ENCODE results near the gene PAX5.

Gene PAX5

GRCh38 chr9:36834736-36835135 is 199.3 kb downstream of the PAX5 start:
- DNase-seq (ENCODE audit: low spot score), result no peak

DNA sequence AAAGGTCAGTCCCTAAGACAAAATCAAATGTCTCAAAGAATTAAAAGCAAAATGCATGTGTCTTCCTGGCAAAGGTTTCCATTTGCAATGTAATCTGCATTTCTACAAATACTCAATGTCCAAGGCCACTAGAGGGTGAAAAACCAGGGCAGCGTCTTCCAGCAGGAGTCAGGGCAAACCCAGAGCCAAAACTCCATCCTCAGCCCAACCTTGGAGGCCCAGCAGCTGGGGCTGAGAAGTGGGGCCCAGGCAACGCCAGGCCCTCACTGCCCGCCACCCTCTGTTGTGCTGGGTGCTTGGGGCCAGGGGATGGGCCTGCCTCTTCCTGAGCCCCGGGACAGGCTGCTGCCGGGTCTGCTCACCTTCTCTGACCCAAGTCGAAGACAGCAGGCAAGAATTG is 200.1 kb downstream of the PAX5 start:
- DNase-seq (ENCODE audit: low spot score), result no peak

DNA sequence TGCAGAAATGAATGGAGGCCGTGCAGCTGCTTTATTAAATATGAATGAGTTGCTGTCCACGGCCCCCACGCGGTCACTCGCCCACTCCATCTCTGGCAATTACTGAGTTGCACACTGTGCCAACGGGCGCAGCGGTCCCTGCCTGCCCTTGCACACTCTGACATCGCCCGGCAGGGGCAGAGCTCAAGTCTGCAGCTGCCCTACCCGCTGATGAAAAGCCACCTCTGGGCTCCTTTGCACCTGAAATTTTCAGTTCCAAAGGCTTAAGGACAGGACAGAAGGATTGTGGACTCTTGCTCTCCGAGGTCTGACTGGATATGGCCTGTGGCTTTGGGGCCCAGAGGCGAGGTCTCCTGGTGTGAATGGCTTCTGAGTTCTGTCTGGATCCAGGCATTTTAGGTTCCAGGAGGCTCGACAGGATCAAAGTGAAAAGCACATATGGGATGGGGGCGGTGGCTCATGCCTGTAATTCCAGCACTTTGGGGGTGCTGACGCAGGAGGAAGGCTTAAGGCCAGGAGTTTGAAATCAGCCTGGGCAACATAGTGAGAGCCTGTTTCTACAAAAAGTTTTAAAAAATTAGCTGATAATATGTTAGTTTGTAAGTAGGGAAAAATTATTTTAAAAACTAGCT is 201.8 kb downstream of the PAX5 start:
- DNase-seq (ENCODE audit: low spot score), result no peak

GRCh38 chr9:36831381-36832161 is 202.5 kb downstream of the PAX5 start:
- no peak for DNase-seq (ENCODE audit: low spot score)

GRCh38 chr9:36828611-36829013 is 205.5 kb downstream of the PAX5 start:
- no peak for DNase-seq (ENCODE audit: low spot score)

- DNase-seq (ENCODE audit: low spot score), result no peak
Observed at GRCh38 chr9:36827593-36827992, 206.5 kb downstream of the PAX5 start.

GRCh38 chr9:36826581-36826980 is 207.5 kb downstream of the PAX5 start:
- no peak for DNase-seq (ENCODE audit: low spot score)

- DNase-seq (ENCODE audit: low spot score), result no peak
Observed at GRCh38 chr9:36825179-36825578, 208.9 kb downstream of the PAX5 start.

GRCh38 chr9:36823934-36824333 is 210.1 kb downstream of the PAX5 start:
- DNase-seq (ENCODE audit: low spot score), result no peak

DNA sequence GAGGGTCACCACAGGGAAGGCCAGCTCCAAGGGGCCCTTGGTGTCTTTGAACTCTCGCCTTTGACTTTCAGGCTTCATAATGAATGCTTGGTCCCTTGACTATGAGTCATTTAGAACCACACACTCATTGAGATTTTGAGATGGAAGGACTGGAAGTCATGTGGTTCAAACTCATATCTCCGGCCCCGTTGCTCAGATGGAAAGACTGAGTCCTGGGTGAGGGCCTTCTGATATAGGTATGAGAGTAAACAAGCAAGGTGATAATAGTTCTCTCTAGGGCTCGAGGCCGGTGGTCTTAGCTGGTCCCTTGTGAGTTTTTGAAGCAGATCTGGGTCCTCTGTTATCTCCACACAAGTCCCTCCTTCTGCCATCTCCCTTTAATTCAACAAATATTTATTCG is 210.6 kb downstream of the PAX5 start:
- no peak for DNase-seq (ENCODE audit: low spot score)

DNA sequence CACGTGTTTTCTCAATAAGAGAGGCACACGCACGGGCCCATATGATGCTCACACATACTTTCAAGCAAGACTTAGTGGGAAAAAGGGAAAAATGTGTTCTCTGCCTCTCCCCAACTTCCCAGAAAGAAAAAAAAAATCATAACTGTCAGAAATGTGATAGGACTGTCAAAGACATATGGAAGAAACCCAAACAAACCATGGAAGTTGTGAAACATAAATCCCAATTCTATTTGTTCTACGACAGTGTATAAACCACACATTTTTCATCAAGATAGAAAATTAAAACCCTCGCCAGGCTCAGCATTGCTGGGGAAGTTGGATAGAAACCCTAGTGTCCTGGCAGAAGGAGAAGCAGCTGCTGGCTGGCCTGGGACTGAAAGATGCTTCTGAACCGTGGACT is 211.9 kb downstream of the PAX5 start:
- DNase-seq (ENCODE audit: low spot score), result no peak

DNA sequence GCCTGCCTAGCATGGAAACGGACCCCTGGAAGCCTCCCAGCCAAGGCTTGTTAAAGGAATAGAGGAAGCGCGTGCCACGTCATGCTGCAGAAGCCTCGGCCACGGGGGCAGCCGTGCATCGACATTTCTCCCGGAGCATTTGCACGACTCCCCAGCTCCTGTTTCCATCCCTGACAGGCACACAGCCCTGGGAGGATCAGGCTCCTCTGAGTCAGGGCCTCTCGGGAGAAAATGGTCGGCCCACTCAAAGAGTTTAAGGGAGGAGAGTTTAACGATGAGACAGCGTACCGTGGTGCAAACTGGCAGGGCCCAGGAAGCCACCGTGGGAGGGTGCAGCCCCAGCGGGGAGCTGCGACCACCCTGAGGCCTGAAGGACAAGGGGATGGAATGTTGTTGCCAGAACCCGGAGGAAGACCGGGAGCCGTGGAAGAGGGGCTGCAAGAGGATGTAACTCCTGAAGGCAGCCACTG is 213.6 kb downstream of the PAX5 start:
- DNase-seq (ENCODE audit: low spot score), result no peak

GRCh38 chr9:36818965-36819870 is 214.8 kb downstream of the PAX5 start:
- DNase-seq (ENCODE audit: low spot score), result no peak

DNA sequence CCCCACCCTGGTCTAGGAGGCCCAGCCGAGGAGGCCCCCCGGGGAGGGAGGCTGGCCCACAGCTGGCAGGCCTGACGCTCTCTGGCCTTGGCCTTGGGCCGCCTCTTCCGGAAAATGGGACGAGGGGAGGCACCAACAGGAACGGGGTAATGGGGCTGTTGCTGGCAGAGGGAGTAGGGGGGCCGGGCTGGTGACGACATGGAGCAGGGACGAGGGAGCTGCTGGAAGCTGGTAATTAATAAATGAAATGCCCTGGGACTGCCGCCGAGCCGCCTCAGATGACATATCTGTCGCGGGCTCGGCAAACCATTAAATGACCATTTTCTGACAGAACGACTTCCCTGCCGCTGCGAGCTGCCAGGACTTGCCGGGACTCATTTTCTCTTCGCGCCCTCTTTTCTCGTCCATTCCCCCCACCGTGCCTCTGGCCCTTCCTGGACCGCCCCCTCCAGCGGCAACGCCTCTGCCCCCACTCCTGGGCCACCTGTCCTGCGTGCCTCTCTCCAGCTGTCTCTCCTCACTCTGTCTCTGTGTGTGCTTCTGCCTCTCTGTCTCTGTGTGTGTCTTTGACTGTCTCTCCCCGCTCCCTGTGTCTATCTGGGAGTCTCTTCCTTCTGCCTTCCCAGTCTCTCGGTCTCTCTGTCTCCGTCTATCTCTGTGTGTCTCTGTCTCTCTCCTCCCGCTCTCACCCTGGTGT is 215.7 kb downstream of the PAX5 start:
- no peak for DNase-seq (ENCODE audit: low spot score)

- no peak for DNase-seq (ENCODE audit: low spot score)
Observed at GRCh38 chr9:36817160-36817834, 216.8 kb downstream of the PAX5 start.

DNA sequence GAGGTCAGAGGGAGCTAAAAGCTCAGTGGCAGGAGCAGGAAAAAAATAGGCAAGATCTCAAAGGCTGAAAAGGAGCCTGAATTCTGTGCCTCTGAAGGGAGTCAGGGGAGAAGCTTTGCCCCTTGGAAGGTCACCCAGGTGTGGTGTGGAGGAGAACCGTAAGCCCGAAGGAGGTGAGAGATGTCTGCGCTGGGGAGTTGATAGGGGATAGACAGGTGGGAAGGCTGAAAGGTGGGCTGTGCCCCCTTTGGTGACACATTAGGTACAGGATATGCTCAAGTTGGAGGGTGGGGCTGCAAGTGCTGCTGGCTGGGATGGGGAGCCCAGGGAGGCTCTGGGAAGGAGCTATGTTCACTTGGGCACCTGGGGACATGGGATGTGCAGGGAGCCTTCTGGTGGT is 217.7 kb downstream of the PAX5 start:
- no peak for DNase-seq (ENCODE audit: low spot score)

GRCh38 chr9:36815566-36816348 is 218.3 kb downstream of the PAX5 start:
- DNase-seq (ENCODE audit: low spot score), result no peak

DNA sequence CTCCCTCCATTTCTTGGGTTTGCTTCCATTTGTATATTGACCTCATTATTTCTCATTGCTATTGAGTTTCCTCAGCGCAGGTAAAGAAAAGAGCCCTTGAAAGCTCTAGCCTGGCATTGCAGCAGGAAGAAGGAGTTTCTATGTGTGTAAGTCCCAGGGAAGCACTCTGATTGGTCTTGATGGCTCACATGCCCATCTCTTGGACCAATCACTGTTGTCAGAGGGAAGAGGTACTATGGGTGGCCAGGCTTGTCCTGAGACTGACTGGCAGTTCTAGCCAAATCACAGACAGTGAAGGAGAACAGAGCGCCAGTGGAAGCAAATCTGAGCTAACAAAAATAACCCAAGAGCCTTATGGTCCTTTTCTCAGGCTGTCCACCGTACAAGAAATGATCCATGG is 219.0 kb downstream of the PAX5 start:
- no peak for DNase-seq (ENCODE audit: low spot score)

DNA sequence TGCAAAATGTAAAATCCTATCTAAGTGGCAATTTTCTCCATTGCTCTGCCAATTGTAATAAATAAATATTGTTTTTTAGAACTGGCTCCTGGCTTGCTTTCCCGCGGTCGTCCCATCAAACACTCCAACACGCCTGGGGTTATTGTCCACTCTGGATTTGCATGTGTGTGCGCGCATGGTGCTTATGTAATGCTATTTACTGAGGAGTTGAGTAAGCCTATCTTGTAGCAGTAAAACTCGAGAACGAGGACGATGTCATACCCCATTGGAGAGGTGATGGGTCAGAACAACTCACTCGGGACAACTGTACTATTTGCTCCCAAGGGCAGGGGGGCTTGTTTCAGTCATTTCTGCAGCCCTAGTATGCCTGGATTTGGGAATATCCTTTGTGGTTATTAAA is 220.9 kb downstream of the PAX5 start:
- no peak for DNase-seq (ENCODE audit: low spot score)

GRCh38 chr9:36812556-36812955 is 221.5 kb downstream of the PAX5 start:
- no peak for DNase-seq (ENCODE audit: low spot score)

DNA sequence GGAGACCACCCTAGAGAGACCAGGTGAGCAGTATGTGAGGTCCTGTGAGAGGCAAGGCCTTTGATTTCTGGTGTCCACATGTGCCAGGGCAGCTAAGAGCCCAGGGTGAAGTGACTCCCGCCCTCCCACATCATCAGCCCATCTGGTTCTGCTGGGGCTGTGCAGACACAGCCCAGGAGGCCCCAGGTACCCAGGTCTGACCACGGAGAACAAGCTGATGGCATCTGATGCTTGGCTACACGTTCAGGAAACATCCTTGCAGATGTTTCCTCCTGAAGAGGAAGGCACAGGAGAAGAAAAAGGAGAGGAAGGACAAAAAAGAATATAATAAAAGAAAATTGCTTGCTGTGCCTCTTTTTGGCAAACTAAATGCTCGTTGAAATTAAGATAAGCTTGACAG is 225.8 kb downstream of the PAX5 start:
- no peak for DNase-seq (ENCODE audit: low spot score)

All from hepatic stellate cell (primary cell).